ENCODE results near the gene HS3ST3A1.
"Not testable (repeated sequence)": the region's sequence is repeated elsewhere in the genome, so short reads cannot be mapped to it uniquely, and the experiment has no call there.

HS3ST3A1 gene

DNA sequence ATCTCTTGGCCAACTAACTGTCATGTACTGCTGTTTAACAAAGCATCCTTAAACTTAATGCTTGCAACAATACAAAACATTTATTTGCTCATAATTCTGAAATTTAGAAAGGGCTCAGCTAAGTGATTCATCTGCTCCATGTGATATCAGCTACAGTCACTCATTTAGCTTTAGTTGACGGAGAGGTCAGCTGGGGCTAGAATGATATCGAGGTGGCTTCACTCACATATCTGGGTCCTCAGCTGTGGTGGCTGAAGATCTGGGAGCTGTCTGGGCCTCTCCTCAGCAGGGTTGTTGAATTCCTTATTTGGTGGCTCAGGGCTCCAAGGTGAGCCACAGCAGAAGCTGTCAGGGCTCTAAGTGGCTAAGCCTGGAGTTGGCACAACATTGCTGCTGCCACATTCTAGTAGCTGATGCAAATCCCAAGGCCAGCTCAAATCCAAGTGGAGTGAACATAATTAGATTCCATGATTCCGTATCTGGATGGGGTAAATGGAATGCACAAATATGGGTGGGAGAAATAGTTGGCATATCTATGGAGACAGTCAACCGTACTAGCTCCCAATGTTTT lies 62.8 kb downstream of the HS3ST3A1 start:
- DNase-seq = no peak

DNA sequence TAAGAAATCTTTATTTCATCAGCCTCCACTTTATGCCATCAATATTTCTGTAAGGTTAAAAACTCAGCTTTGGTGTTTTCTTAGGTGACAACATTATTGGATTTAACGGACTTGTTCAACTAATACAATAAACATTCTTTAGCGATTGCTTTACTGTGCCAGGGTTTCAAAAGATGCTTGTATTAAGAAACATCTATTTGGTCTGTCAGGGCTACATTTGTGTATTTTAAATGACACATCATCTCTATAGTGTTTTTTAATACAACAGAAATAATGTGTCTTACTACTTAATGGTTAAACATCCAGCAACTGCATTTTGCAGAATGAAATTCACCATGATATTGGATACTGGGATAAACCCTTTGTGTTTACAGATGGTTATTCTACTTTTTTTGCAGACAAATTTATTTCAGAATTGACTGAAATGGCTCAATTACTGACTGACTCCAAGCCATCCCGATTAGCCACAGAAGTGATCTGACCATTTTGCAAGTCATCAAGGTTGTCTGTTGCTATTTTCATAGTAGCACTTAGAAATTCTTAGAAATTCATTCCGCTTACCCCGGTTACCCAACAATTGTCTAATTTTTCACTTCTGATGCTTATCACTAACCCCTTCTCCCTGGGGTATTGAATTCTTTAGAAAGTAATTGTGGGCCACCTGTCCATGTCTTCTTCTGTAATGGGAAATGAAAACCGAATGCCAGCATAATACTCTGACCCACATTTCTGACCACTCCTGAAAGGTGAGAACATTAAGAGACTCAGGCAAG lies 63.7 kb downstream of the HS3ST3A1 start:
- DNase-seq = no peak

DNA sequence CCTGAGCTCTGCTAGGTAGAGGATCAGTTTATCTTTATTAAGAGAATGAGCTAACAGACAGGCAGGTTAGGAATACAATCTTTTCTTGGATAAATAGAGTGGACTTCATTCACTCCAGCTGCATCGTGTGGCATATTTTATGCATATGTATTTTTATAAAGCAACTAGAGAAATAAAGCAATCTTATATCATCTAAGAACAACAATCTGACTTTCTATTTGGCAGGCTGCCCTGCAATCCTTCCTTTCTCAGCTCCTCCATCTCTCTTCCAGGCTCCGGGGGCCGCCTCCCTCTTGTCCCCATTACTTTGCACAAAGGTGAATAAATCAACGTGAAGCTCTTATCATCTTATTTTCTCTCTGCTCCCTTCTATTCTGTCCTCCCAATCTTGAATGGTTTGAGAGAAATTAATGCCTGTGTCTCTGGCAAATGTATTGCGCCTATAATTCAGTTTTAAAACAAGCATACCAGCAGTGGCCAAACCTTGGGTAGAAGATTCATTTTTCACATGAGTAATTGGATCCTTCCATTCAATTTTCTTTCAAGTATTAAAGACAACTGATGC lies 64.5 kb downstream of the HS3ST3A1 start:
- no peak for DNase-seq

DNA sequence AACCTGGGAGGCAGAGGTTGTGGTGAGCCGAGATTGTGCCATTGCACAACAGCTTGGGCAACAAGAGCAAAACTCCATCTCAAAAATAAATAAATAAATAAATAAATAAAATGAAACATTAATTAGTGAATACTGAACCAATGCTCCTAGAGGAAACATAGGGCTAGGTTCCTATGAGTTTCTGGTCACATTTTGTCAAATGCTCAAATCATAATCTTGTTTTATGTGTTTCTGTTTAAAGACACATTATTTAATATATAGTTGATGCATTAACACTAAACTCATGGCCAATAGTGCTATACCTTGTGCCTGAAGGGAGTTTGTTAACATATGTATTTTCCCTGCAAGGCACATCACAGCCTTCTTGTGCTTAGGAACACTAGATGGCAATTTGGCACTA lies 66.8 kb downstream of the HS3ST3A1 start:
- no peak for DNase-seq

DNA sequence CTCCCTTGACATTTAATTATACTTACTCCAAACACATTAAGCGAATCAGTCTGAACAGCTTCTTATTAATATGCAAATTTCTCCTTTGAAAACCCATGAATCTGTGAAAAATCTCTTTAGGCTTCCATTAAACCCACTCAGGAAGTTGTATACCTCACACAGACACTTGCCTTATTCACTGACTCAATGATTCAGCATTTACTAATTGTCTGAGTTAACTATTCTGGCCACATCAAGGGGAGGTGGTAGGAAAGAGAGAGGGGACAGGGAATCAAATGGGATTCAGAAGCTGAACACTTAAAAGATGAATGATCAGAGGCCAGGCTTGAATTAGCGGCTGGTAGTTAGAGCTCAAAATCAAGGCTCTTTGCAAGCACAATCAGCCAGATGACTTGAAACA lies 70.0 kb downstream of the HS3ST3A1 start:
- no peak for DNase-seq

DNA sequence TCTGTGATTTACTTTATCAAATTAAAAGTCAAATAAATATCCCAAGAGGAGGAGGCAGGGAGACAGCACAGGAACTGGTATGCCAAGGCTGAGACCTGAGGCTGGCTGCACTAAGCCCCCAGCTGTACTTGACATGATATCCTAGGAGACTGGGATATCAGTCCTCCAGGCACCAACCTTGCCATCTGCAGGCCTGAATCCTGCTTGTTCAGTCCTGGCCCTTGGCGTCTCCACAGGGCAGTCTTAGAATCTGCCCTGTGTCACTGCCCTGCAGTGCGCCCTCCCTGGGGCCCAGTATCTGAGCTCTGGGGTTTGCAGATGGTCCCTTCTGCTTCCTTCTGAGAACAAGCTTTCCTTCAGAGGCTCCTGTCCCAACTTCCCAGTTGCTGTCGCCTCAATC lies 75.9 kb downstream of the HS3ST3A1 start:
- DNase-seq = no peak

DNA sequence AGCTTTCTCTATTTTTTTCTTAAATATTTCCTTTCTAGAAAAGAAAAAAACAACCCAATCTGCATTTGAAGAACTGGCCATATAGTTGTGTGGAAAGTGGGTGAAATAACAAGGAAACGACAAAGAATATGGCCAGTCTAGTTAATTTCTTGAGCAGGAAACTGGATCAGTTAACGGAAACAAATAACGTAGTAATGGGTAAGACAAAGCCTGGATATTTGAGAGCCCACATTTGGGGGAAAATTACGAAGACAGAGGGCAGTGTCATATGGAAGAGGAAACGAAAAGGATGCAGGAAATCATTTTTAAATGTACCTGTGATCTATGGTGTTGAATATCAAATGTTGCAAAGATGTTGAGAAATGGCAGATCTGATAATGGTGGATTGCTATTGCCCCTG lies 78.6 kb downstream of the HS3ST3A1 start:
- no peak for DNase-seq

DNA sequence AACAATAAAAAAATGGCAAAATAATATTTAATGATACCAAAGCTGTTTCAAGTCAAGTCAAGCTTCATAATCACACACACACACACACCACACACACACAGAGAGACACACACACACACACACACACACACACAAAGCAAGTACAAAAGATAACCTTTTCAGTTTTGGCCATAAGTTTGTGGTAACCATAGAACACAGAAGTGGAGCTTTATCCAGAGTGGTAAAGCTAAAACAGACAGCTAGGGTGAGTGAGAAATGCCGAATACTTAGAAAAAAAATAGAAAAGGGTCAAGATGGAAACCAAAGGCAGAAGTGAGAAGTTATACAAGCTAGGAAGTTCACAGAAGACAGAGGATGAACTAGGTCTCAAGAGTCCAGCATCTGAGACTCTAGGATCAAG lies 79.0 kb downstream of the HS3ST3A1 start:
- DNase-seq = no peak

DNA sequence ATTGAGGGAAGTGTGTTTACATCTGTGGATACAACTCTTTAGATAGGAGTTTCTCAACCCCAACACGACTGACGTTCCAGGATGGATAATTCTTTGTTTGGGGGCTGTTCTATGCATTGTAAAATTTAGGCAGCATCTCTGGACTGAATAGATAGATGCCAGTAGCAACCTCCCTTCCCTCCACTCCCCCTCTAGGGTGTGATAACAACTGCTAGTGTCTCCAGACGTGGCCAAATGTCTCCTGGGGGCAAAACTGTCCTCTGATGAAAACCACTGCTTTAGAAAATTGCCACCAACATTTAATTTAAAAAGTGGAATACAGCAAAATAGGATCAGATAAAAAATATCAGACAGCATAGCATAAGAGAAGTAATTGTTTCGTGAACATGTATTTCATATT lies 79.9 kb downstream of the HS3ST3A1 start:
- DNase-seq = no peak

DNA sequence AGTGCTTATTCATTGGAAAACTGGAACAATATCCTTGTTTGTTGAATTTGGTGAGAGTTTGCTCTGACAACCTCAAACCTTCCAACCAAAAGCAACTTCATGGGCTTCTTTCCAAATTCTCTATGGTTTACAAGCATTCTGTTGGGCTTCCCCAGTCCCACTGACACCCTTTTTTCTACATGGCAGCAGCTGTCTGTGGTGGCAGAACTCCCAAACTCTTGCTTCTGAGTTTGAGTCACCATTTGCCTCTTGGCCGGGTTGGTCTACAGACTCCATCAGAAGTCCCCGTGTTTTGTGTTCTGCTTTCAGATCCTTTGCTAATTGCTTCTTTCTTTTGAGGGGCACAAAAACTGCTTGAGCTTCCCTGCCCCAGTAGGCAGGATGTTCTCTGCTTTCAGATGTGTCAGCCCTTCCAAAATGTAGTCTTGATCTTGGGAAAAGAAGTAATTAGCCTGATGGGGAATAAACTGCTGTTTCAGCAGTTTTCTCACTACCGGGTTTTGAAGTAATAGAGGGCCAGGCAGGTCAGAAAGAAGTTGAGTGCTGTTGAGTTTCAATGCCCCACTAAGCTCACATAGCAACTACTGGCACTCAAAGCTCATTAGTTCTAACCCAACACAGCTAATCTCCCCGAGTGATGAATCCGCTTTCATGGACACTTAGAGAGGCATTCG lies 80.7 kb downstream of the HS3ST3A1 start:
- no peak for DNase-seq

DNA sequence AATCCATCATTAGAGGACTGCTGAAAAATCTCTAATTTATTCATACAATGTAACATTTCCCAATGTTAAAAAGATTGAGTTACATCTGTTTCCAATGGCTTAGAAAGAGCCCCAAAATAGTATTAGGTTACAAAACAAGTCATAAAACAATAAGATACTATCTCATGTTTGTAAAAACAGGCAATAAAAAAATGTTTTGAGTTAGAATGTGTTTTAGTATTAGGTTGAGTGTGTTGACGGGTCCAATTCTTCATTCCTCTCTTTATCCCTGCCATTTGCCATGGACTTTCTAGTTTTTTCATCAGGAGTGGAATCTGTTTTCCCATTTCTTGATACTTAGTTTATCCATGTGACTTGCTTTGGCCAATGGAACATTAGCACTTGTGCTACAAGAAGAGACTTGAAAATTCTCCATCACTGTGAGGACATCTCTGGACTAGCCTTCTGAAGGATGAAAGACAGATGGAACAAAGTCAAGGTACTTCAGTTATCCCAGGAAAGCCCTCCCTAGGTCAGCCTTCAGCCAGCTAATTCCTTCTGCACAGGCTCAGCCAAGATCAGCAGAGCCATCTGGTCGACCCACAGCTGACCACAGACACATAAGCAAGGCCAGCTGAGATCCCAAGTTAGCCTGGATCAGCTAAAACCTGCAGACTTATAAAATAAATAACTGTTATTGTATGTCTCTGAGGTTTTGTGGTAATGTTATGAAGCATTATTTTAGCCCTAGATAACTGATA lies 83.3 kb downstream of the HS3ST3A1 start:
- DNase-seq = no peak

DNA sequence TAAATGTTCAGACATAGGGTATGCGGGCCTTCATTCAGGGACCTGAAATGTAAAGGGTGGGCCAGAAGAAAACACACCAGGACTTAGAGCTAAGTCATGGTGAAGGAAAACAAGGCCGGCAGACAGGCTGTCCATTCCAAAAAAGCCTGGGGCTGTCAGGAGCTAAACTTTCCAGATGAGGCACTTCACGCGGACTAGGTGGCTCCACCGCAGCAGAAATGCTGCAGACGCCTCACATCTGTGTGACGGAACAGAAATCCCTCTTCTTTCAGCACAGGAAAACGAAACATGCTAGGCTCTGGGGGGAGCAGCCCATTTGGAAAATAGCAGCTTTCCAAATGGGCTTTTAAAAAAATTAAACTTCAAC lies 88.7 kb downstream of the HS3ST3A1 start:
- DNase-seq = peak; percentile 6

DNA sequence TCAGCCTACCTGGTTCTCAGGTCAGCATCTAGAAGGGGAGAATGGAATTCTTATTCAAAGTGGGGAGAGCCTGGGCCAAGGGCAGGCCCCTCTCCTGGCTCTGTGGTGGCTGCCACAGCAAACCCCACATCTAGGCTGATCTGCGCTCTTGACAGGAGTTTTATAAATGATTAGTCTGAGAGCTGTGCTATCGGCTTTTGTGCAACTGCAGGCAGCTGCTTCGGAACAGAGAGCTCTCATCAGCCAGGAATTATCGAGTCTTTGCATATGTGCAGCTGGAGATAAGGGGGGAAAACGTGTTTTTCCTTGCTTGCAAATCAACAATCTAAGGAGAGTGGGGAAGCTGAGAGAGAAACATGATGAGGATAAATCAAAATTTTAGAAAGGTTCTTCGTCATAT lies 91.7 kb downstream of the HS3ST3A1 start:
- DNase-seq = no peak

DNA sequence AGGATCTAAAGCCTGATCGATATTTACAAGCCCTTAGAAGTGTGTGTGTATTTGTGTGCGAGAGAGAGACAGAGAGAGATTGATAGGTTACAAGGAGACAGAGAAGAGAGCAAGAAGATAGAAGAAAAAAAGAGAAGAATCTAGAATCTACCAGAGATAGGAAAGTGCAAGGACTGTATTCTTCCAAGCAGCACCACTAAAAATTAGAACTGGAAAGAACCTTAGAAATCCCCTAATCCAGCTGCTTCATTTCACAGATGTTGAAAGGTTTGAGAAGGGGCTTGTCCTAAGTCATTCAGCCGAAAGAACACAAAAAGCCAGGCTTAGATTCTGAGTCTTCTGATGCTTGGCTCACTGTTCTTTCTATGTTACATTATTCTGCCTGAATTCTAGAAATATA lies 92.2 kb downstream of the HS3ST3A1 start:
- peak; percentile 27 for DNase-seq

DNA sequence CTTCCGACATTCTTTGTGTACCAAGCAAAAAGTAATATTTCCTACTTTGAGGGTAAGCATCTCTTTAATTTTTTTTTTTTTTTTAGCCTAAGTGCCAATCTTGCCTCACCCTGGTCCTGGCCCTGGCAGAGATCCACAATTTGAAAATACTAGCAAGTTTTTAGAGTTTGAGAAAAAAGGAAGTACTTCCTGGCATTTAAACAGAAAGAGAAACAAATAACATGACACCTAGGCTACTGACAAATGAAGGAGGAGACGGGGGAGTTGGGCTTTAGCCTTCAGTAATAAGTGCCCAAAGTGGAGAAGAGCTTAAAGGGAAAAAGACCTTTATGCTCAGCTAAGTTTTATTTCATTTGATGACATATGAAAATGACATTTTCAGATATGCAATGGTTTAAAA lies 92.8 kb downstream of the HS3ST3A1 start:
- no peak for DNase-seq

DNA sequence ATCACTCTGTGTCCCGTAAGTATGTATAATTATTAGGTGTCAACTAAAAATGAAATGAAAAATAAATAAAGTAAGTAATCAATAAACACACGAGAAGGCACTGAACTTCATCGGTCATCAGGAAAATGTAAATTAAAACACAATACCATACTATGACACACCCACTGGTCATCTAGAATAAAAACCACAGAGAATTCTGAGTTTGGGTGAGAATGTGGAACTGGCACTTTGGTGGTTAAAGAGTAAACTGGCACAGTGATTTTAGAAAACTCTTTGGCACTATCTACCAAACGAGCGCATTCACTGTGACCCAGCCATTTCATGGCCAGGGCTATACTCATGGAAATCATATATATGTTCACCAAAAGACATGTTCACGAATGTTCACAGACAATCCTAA lies 98.2 kb downstream of the HS3ST3A1 start:
- no peak for DNase-seq

DNA sequence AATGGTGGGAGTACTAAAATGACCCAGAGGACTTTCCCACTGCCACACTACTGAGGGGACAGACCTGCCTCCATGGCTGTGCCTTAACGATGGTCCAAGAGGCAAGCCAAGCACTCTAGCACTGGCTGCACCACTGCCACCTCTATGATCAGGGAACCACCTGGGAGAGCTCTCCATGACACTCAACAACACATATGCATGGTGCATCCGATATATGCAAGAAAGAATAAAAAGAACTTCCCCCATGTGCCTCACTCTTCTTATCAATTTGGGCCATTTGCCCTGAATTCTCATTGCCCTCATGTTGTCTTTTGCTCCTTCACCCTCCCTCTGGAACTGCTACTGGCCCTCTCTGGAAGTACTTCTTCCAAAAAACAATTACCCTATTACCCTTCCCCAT lies 99.5 kb downstream of the HS3ST3A1 start:
- DNase-seq = no peak

DNA sequence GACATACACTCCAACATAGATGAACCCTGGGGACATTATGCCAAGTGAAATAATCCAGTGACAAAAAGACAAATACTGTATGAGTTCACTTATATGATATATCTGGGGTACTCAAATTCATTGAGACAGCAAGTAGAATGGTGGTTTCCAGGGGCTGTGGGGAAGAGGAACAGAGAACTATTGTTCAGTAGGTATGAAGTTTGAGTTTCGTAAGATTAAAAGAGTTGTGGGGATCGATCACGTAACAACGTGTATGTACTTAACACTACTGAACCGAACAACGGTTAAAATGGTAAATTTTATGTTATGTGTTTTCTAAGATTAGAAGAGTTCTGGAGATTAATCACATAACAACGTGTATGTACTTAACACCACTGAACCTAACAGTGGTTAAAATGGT lies 100.8 kb downstream of the HS3ST3A1 start:
- no peak for DNase-seq

DNA sequence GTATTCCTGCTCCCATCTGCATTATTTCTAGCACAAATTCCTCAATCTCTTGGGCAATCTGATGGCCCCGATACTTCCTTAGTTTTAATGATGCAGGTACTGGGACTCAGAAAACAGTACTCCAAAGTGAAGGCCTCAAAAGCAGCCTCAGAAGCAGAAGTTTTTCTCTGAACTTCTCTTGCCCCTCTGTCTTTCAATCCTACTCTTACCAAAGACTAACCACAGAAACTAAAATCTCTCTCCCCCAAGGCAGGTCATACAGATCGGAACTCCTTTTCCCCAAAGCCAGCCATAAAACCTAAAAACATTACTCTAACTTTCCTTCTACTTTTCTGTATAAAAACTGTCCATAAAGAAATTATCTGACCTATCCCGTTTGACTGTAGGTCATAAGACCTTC lies 103.5 kb downstream of the HS3ST3A1 start:
- no peak for DNase-seq

DNA sequence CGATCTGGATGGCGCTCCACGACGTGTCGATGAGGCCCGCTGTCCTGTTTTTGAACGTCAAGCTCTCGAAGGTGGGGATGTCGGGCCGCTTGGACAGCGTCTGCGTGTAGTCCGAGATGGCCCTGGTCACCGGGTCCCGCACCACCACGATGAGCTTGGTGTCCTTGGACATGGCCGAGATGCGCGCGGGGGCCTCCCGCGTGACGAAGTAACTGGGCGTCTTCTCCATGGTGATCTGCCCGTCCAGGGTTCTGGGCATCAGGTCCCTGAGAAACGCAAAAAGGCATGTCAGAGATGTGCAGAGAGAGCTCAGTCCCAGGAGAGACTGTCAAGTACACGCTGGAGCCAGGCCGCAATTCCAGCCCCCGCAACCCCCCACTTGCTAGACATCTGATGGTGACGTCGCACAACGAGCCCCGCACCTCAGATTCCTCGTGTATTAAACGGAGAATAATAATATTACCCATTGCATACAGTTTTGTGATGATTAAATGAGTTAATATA lies 105.1 kb downstream of the HS3ST3A1 start:
- not testable (repeated sequence) for DNase-seq

DNA sequence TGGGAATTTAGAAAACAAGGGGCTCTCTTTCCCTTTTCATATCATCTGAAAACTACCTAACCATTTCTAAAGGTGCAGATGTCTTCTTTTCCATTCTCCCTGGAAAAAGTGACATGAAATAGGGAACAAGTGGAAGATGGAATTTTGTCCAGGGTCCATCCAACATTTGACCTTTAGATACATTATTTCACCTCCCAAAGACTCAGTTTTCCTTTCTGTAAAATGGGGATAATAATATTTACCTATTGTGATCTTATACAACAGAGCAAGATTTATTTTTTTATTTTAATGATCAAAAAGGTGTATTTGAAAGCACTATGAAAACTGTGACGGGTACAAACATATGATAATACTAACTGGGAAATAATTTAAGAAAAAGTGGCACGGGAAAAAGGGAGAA lies 106.3 kb downstream of the HS3ST3A1 start:
- DNase-seq = no peak

DNA sequence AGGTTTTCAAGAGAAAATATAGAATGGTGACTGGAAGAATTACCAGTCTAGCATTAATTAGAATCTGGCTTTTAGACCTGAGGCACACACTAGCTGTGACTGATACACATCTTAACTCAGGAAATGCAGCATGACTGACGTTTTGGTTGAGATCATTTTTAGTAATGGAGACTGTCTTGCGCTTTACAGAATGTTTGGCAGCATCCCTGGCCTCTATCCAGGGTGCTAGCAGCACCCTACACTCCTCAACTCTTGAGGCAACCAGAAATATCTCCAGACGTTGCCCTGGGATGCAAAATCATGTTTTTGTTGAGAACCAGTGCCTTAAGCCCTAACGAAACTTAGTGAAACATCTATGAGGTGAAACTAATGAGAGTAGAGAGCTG lies 109.0 kb downstream of the HS3ST3A1 start:
- DNase-seq = no peak

All from right kidney (tissue), 1 donor.